ENCODE data around the gene P2RY6. TPM values are rescaled to one million over a fixed set of nuclear protein-coding genes. Genes with fewer than 3 reads are reported as not detected.
A peak's percentile ranks its signal among the peaks of the same experiment; 100 is the strongest.

Gene P2RY6
- total and polyA plus RNA-seq, 7 donors = 1.2 to 5.5 (median 2.5) TPM; not detected in 1

DNA sequence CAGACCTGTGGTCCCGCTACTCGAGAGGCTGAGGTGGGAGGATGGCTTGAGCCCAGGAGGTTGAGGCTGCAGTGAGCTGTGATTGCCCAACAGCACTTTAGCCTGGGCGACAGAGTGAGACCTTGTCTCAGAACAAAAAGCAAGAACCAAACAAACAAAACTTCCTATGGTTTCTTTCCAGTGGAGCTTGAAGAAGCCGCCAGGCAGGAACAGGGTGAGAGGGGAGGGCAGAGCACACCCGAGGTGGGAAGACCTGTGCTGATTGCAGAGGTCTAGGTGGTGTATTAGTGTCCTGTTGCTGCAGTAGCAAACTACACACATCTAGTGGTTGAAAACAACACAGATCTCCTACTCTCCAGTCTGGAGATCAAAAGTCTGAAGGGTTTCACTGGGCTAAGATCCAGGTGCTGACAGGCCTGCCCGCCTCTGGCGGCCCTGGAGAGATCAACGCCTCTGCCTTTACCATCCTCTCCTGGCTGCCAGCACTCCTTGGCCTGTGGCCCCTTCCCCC is 46.4 kb downstream of the P2RY6 start:
- peak overlapping the region; percentile 94 to 100 (median 98) for H3K27ac ChIP-seq
- H3K9me3 ChIP-seq = no peaks in the 10 kb centered on the region
- intact Hi-C loops (cut with DNase I) = no loop called here
- TF ChIP-seq EP300 (IDR thresholded peaks at IDR 0.05) (no peak), POLR2AphosphoS5 (IDR thresholded peaks at IDR 0.05) (no peak), POLR2A (IDR thresholded peaks at IDR 0.05) (no peak)
- TF ChIP-seq, protein P1, sequence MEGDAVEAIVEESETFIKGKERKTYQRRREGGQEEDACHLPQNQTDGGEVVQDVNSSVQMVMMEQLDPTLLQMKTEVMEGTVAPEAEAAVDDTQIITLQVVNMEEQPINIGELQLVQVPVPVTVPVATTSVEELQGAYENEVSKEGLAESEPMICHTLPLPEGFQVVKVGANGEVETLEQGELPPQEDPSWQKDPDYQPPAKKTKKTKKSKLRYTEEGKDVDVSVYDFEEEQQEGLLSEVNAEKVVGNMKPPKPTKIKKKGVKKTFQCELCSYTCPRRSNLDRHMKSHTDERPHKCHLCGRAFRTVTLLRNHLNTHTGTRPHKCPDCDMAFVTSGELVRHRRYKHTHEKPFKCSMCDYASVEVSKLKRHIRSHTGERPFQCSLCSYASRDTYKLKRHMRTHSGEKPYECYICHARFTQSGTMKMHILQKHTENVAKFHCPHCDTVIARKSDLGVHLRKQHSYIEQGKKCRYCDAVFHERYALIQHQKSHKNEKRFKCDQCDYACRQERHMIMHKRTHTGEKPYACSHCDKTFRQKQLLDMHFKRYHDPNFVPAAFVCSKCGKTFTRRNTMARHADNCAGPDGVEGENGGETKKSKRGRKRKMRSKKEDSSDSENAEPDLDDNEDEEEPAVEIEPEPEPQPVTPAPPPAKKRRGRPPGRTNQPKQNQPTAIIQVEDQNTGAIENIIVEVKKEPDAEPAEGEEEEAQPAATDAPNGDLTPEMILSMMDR (IDR thresholded peaks at IDR 0.05) = no peak
- H3K4me1 ChIP-seq = peaks cover 3 to 100% (median 100%) of the 10 kb centered on the region in 4 donors
- 71 to 84% methylated on average over 8 of the region's 8 CpGs for WGBS, 2 donors
- peak; percentile 71 for DNase-seq
- H3K27me3 ChIP-seq = no peaks in the 10 kb centered on the region
- H3K36me3 ChIP-seq = no peaks in the 10 kb centered on the region
- no peak overlapping the region for H3K4me3 ChIP-seq

DNA sequence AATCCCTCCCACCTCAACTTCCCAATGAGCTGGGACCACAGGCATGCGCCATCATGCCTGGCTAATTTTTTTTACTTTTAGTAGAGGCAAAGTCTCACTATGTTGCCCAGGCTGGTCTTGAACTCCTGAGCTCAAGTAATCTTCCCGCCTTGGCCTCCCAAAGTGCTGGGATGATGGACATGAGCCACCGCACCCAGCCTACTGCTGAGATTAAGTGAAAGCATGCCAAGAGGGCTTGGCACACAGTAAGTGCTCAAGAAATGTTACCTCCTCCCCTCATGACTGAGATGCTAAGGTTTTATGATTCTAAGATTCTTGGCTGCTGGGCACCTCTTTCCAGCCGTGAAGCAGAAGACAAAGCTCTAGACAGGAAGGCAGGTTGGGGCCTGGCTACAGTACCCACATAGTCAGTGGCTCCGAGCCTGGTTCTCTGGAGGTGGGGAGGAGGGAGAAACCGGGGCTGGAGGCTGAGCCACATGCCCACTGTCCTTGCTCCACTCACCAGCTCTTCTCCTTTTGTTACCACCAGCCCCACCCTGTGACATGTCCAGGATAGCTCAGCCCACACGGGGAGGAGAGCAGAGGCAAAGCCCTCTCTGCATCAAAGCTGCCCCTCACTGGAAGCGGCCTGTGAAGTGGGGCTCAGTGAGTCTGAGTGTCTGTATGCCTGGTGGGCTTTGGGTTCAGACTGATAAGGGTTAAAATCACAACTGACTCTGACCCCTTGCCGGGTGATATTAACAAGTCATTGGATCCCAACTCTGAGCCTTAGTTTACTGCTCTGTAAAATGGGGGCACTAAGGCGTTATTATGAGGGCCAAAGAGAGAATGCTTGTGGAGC is 48.8 kb downstream of the P2RY6 start:
- peak; percentile 84 for DNase-seq
- Histone ChIP-seq H3K4me3 (no peak overlapping the region), H3K4me1 (peaks cover 3 to 100% (median 100%) of the 10 kb centered on the region in 4 donors), H3K27ac (peak overlapping the region; percentile 94 to 100 (median 98)), H3K27me3 (no peaks in the 10 kb centered on the region), H3K36me3 (no peaks in the 10 kb centered on the region), H3K9me3 (no peaks in the 10 kb centered on the region)
- intact Hi-C loops (cut with DNase I) = no loop called here
- WGBS, 2 donors = 57 to 75% methylated on average over 10 of the region's 10 CpGs
- TF ChIP-seq EP300 (IDR thresholded peaks at IDR 0.05) (no peak), POLR2A (IDR thresholded peaks at IDR 0.05) (no peak)

DNA sequence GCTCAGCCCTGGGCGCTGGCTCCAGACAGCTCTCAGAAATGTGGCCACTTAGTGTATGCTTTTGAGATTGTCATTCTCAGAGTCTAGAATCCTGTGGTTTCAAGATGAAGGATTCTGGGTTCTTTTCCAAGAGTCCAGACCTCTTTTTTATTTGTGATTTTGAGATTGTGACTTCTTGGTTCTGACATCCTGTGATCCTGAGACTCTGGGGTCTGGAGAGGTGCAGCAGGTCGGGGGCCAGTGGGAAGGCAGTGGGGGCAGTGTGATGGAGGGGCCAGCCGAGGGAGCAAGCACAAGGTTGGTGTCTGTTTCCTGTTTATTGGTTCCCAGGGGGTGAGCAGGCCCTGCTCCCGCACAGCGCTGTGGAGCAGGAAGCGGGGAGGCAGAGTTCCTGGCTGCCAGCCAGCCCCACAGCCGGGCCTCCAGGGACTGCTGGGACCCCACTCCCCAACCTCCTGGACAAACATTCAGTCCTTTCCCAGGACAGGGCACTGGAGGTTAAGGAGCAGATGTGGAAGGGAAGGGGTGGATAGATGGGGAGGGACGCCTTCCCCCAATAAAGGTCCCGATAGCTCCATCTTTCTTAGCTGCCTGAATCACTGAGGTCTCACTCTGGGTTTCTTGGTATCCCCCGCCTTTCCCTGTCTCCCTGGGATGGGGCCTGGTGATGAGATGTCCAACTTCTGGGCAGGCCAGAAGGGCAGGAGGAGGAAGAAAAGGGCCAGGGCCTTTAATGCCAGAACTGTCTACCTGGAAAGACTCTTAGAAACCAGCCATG is 49.7 kb downstream of the P2RY6 start:
- Histone ChIP-seq H3K36me3 (no peaks in the 10 kb centered on the region), H3K9me3 (no peaks in the 10 kb centered on the region), H3K4me3 (no peak overlapping the region), H3K4me1 (peaks cover 3 to 100% (median 100%) of the 10 kb centered on the region in 4 donors), H3K27ac (peak overlapping the region; percentile 94 to 100 (median 98)), H3K27me3 (no peaks in the 10 kb centered on the region)
- intact Hi-C loops (cut with DNase I) = no loop called here
- DNase-seq = peak; percentile 84
- TF ChIP-seq, protein P1 (IDR thresholded peaks at IDR 0.05) = no peak
- TF ChIP-seq EP300 (IDR thresholded peaks at IDR 0.05) (no peak), POLR2AphosphoS5 (IDR thresholded peaks at IDR 0.05) (peak in 1 of 4 donors; percentile 7), POLR2A (IDR thresholded peaks at IDR 0.05) (no peak)
- WGBS, 2 donors = 36 to 67% methylated on average over 10 of the region's 10 CpGs

DNA sequence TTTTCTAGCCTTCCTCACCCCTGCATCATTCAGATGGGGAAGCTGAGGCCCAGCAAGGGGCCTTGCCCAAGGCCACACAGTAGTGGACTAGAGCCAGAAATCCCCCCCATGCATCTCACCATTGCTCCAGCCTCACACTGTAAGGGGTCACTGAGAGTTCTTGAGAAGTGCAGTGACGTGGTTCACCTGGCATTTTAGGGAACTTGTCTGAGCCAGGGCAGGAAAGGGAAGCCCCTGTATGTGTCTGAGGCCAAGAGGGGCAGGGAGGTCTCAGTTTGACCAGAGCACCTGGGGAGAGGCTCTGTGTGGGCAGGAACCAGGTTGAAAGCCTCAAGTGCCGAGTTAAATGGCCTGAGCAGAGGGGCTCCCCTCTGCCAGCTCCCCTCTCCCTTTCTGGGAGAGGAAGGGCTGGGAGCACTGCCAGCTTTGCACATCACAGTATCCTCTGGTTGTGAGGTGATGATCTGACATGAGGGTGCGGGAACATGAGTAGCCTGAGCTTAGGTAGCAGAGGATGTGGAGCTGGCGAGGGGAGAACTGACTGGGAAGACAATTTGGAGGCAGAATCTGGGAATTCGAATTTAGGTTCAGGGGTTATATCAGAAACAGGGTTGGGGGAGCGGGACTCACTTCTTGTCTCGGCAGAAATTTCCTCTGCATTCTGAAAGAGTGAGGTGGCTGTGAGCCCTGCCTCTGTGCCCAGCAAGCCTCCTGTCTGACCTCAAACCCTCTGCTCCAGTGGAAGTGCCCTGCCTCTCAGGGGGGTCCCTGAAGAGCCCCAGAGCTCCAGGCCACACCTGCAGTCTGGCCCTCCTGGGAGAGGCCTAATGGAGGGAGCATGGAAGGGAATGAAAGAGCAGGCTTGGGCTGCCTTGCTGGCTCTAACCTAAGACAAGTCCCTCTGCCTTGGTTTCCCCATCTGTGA is 50.5 kb downstream of the P2RY6 start:
- intact Hi-C loops (cut with DNase I) = no loop called here
- H3K27ac ChIP-seq = peak overlapping the region; percentile 94 to 100 (median 98)
- no peak overlapping the region for H3K4me3 ChIP-seq
- 67 to 86% methylated on average over 7 of the region's 7 CpGs for WGBS, 2 donors
- peaks cover 3 to 100% (median 100%) of the 10 kb centered on the region in 4 donors for H3K4me1 ChIP-seq
- no peaks in the 10 kb centered on the region for H3K36me3 ChIP-seq
- no peaks in the 10 kb centered on the region for H3K27me3 ChIP-seq
- peak; percentile 72 for DNase-seq
- TF ChIP-seq POLR2A (IDR thresholded peaks at IDR 0.05) = no peak
- no peak for TF ChIP-seq EP300 (IDR thresholded peaks at IDR 0.05)
- TF ChIP-seq, protein P1 (IDR thresholded peaks at IDR 0.05) = no peak
- TF ChIP-seq POLR2AphosphoS5 (IDR thresholded peaks at IDR 0.05) = no peak
- H3K9me3 ChIP-seq = no peaks in the 10 kb centered on the region
